ENCODE results near the gene TPRX2.

TPRX2 gene

DNA sequence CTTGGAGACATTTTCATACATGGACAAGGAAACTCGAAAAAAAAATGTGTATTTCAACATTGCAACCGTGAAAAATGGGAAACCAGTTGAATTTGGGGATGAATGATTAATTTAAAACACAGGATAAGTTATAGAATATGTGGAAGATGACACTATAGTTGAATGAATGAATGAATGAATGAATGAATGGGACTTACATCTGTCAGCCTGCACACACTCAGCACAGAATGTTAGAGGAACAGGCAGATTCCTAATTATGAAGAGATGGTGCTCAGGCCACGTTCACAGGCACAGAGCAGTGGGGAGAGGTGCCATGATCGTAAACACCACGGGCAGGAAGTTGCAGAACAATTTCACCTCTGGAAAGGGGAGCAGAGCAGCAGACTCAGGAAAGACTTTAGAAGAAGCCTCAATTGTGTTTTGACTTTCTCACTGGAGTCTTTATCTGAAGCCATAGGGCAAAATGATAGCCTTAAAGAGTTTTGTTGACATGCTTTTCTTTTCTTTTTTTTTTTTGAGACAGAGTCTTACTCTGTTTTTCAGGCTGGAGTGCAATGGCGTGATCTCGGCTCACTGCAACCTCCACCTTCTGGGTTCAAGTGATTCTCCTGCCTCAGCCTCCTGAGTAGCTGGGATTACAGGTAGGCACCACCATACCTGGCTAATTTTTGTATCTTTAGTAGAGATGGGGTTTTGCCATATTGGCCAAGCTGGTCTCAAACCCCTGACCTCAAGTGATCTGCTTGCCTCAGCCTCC lies 32.0 kb downstream of the TPRX2 start:
- TF ChIP-seq, protein P1, sequence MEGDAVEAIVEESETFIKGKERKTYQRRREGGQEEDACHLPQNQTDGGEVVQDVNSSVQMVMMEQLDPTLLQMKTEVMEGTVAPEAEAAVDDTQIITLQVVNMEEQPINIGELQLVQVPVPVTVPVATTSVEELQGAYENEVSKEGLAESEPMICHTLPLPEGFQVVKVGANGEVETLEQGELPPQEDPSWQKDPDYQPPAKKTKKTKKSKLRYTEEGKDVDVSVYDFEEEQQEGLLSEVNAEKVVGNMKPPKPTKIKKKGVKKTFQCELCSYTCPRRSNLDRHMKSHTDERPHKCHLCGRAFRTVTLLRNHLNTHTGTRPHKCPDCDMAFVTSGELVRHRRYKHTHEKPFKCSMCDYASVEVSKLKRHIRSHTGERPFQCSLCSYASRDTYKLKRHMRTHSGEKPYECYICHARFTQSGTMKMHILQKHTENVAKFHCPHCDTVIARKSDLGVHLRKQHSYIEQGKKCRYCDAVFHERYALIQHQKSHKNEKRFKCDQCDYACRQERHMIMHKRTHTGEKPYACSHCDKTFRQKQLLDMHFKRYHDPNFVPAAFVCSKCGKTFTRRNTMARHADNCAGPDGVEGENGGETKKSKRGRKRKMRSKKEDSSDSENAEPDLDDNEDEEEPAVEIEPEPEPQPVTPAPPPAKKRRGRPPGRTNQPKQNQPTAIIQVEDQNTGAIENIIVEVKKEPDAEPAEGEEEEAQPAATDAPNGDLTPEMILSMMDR (IDR thresholded peaks at IDR 0.05; ENCODE audit: low read depth, low read length), result no peak
- no peak for DNase-seq (ENCODE audit: extremely low read depth, low read depth)

DNA sequence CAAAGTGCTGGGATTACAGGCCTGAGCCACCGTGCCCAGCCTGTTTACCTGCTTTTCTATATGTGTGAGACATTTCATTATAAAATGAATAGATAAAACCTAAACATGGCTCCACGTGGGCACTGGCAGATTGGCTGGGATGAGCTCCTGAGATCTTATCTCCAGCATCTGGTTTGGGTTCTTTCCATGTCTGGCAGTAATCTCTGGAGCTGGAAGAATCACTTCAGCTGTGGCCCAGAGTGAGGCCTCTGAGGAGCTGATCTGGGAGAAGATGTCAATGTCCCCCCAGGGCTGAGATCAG lies 32.5 kb downstream of the TPRX2 start:
- TF ChIP-seq, protein P1 (IDR thresholded peaks at IDR 0.05; ENCODE audit: low read depth, low read length), result no peak
- no peak for DNase-seq (ENCODE audit: extremely low read depth, low read depth)

DNA sequence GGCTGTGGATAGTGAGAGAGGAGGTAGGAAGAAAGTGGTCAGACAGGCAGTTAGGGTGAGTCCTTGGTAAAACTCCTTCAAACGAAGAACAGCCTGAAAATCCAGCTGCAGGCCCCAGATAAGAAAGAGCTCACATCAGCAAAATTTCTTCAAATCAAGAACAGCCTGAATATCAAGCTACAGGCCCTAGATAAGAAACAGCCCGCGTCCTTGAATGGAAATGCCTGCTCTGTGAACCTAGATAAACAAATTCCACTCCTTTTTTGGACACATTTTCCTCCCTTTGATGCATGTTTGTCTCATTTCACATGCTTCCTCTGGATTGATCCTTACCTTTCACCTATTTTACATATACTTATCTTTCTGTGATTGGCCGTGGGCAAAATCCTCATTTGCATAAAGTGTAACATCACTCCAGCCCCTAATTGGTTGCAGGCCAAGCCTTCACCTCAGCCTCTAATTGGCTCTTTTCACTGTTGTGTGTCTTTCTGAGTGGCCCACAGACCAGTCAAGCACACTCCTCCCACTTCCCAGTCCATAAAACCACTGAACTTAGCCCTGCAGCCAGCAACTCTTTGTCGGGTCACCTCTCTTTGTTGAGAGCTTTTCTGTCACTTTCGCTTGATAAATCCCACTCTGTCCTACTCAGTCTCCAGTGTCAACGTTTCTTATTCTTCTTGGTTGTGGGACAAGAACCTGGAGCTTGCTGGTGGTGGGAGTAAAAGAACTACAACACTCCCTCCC lies 33.1 kb downstream of the TPRX2 start:
- TF ChIP-seq, protein P1 (IDR thresholded peaks at IDR 0.05; ENCODE audit: low read depth, low read length), result no peak
- no peak for DNase-seq (ENCODE audit: extremely low read depth, low read depth)

DNA sequence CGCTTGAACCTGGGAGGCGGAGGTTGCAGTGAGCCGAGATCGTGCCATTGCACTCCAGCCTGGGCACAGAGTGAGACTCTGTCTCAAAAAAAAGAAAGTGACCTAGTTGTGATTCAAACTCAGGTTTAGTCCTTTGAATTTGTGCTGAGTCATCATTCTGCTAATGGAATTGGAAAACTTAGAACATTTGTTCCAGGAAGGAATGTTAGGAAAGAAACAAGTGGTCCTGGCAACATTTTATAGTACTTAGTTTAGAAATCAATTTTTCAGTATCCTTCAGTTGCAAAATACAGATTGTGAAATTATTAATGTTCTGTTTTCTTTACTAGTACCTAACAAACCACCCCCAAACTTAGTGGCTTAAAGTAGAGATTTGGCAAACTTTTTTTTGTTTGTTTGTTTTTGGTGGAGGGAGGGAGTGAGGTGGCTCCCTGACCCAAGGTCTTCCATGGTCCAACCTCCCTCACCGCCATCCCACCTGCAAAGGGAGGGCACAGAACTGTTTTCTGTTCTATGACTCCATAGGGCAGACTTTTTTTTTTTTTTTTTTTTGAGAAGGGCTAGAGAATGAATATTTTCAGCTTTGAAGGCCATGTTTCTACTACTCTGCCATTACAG lies 36.2 kb downstream of the TPRX2 start:
- no peak for DNase-seq (ENCODE audit: extremely low read depth, low read depth)
- TF ChIP-seq, protein P1 (IDR thresholded peaks at IDR 0.05; ENCODE audit: low read depth, low read length), result no peak

DNA sequence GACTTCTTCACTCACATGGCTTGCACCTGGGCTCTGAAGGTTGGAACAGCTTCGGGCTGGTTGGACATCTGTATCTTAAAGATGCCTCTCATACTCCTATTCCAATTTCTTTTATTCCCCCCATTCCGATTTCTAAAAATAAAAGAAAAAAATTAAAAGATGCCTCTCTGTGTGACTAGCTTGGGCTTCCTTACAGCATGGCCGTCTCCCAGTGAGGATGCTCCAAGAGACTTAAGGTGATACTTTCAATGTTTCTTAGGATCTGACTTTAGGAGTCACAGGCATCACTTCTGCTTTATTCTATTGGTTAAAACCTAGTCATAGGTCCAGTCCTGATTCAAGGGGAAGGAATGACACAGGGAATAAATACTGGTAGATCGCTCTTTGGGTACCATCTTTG lies 37.0 kb downstream of the TPRX2 start:
- DNase-seq (ENCODE audit: extremely low read depth, low read depth), result no peak
- TF ChIP-seq, protein P1 (IDR thresholded peaks at IDR 0.05; ENCODE audit: low read depth, low read length), result no peak

DNA sequence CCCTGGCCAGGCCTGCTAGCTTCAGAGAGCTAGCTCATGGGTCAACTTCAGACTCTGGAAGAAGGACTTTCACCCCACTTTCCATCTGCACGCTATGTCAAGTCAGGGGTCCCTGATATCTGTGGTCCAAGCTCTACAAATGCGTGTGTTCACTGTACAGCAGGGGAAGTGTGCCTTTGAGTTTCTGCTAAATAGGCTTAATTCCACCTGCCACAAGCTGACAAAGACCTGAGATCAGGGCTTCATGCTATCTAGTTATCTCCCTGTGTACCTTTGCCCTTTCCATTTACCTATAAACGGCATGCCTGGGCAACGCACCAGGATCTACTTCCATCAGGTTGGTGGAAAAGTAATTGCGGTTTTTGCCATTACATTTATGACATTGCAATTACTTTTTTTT lies 37.7 kb downstream of the TPRX2 start:
- TF ChIP-seq, protein P1 (IDR thresholded peaks at IDR 0.05; ENCODE audit: low read depth, low read length), result no peak
- no peak for DNase-seq (ENCODE audit: extremely low read depth, low read depth)

DNA sequence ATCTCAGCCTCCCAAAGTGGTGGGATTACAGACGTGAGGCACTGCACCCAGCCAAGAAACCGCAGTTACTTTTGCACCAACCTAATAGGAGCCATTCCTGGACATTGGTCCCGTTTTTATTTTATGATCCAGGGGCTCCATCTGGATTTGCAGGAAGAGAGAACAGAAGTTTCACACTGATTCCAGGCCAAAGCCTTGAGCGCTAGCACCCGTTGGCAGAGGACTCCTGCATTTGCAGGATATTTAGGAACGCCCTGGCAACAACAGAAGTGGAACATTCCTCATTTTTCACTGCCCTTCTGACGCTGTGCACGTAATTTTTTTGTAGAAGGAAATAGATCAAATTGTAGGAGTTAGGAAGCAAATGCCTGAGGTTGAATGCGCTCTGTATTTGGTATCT lies 38.8 kb downstream of the TPRX2 start:
- TF ChIP-seq, protein P1 (IDR thresholded peaks at IDR 0.05; ENCODE audit: low read depth, low read length), result no peak
- no peak for DNase-seq (ENCODE audit: extremely low read depth, low read depth)

Data from AG09319 (cell line).